Measurements from ENCODE around the gene TNFAIP8L1.

Gene TNFAIP8L1

DNA sequence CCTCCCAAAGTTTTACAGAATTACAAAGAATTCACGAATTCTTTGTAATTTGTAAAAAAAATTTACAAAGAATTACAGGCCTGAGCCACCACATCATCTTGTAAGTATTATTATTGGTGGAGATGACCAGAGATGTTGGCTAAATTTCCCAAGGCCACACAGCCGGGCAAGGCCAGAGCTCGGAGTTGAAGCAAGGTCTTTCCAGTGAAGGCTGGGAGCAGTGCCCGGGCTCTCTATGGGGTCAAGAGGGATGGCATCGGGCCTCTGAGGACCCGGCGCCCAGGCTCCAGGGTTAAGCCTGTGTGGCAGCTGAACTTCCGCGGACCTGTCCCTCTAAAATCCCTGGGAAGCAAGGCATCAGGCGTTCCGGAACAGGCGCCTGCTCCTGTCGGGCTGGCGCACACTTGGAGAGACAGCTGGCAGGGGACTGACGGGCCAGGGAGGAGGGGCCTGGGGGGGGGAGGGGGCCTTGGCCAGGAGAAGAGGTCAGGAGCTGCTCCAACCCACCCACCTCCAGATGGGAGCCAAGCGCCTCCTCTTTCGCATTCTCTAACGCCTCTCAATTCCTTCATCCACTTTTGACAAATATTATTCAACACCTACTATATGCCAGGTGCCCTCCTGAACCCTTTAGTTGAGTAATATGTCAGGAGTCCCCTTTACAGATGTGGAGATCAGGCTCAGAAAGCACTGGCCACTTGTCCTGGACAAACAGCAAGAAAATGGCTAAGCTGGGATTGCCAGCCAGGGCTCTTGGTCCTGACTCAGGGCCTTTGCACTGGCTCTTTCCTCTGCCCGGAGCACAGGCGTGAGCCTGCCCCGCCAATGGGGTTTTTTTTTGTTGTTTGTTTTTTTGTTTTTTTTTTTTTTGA lies 43.0 kb upstream of the TNFAIP8L1 start:
- H3K27me3 ChIP-seq (ENCODE audit: insufficient read depth, poor library complexity, severe bottlenecking), result peaks cover 8% of the 10 kb centered on the region
- TF ChIP-seq POLR2AphosphoS5 (IDR thresholded peaks at IDR 0.05; ENCODE audit: low read depth), result no peak
- TF ChIP-seq, protein P1, sequence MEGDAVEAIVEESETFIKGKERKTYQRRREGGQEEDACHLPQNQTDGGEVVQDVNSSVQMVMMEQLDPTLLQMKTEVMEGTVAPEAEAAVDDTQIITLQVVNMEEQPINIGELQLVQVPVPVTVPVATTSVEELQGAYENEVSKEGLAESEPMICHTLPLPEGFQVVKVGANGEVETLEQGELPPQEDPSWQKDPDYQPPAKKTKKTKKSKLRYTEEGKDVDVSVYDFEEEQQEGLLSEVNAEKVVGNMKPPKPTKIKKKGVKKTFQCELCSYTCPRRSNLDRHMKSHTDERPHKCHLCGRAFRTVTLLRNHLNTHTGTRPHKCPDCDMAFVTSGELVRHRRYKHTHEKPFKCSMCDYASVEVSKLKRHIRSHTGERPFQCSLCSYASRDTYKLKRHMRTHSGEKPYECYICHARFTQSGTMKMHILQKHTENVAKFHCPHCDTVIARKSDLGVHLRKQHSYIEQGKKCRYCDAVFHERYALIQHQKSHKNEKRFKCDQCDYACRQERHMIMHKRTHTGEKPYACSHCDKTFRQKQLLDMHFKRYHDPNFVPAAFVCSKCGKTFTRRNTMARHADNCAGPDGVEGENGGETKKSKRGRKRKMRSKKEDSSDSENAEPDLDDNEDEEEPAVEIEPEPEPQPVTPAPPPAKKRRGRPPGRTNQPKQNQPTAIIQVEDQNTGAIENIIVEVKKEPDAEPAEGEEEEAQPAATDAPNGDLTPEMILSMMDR (IDR thresholded peaks at IDR 0.05; ENCODE audit: insufficient read depth, low read length), result no peak
- TF ChIP-seq SPI1 (IDR thresholded peaks at IDR 0.05; ENCODE audit: borderline replicate concordance, low read depth), result no peak
- TF ChIP-seq GABPA (IDR thresholded peaks at IDR 0.05; ENCODE audit: low read depth), result no peak
- TF ChIP-seq REST (IDR thresholded peaks at IDR 0.05; ENCODE audit: insufficient replicate concordance, low read depth), result no peak
- no peak overlapping the region for H3K27ac ChIP-seq (replicated peaks)
- no peak for DNase-seq (ENCODE audit: low read depth in 1 of 2, low spot score in 1 of 2)
- H3K4me3 ChIP-seq (replicated peaks; ENCODE audit: insufficient read depth, low read length), result no peak overlapping the region

DNA sequence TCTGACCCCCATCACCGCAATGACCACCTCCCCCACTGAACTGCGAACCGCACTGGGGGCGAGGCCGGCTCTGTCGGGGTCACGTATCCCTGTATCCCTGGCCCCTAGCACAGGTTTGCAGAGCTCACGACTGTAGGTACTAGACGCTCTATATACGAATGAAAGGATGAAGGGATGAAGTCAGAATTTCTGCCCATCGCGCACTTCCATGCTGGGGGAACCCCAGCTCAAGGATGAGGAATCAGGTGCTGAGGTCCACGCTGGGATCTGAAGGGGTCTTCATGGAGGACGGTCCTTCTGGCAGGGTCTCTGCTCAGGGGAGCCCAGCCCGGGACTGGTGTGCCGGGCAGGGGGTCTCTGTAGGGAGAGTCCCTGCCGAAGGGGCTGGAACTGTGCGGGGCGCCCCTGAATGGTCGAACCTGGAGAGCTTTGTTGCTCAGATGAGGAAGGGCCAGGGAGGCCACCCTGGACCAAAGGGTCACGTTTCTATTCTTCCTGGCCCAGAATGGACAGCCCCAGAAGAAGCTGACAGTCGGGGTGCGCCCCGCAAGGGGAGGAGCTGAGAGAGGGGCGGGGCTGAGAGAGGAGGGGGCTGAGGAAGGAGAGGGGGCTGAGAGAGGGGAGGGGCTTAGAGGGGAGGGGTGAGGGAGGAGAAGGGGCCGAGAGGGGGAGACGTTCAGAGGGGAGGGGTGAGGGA lies 41.9 kb upstream of the TNFAIP8L1 start:
- Histone ChIP-seq H3K27me3 (ENCODE audit: insufficient read depth, poor library complexity, severe bottlenecking) (peaks cover 8% of the 10 kb centered on the region), H3K27ac (replicated peaks) (no peak overlapping the region), H3K4me3 (replicated peaks; ENCODE audit: insufficient read depth, low read length) (no peak overlapping the region; the same call in 1 of the 2 replicates)
- TF ChIP-seq POLR2AphosphoS5 (IDR thresholded peaks at IDR 0.05; ENCODE audit: low read depth) (no peak), REST (IDR thresholded peaks at IDR 0.05; ENCODE audit: insufficient replicate concordance, low read depth) (no peak), SPI1 (IDR thresholded peaks at IDR 0.05; ENCODE audit: borderline replicate concordance, low read depth) (no peak), GABPA (IDR thresholded peaks at IDR 0.05; ENCODE audit: low read depth) (no peak)
- TF ChIP-seq, protein P1 (IDR thresholded peaks at IDR 0.05; ENCODE audit: insufficient read depth, low read length), result no peak
- DNase-seq (ENCODE audit: low read depth in 1 of 2, low spot score in 1 of 2), result no peak

GRCh38 chr19:4597975-4598671 lies 41.2 kb upstream of the TNFAIP8L1 start:
- Histone ChIP-seq H3K4me3 (replicated peaks; ENCODE audit: insufficient read depth, low read length) (peak overlapping the region; percentile 8; the same call in 1 of the 2 replicates), H3K27me3 (ENCODE audit: insufficient read depth, poor library complexity, severe bottlenecking) (peaks cover 8% of the 10 kb centered on the region), H3K27ac (replicated peaks) (no peak overlapping the region)
- peak; percentile 36 to 44 for DNase-seq (ENCODE audit: low read depth in 1 of 2, low spot score in 1 of 2)
- no peak for TF ChIP-seq POLR2AphosphoS5 (IDR thresholded peaks at IDR 0.05; ENCODE audit: low read depth)
- TF ChIP-seq SPI1 (IDR thresholded peaks at IDR 0.05; ENCODE audit: borderline replicate concordance, low read depth), result no peak
- TF ChIP-seq, protein P1 (IDR thresholded peaks at IDR 0.05; ENCODE audit: insufficient read depth, low read length), result no peak
- no peak for TF ChIP-seq GABPA (IDR thresholded peaks at IDR 0.05; ENCODE audit: low read depth)
- TF ChIP-seq REST (IDR thresholded peaks at IDR 0.05; ENCODE audit: insufficient replicate concordance, low read depth), result no peak
